Naive thymus-derived CD8-positive, alpha-beta T cell (primary cell): Measurements from ENCODE around the gene SPATA9. TPM values are rescaled to one million over a fixed set of nuclear protein-coding genes. Genes with fewer than 3 reads are reported as not detected.

Source experiments
- ATAC-seq, 2 donors: fragments of 150-1000 bp; cut with Tn5 transposase in 1 of 2; sonication (Bioruptor Pico), chemical (Tn5 transposase) in 1 of 2; 1 replicate in 1 of 2; 2 replicates in 1 of 2; pipeline ENCODE4 v1.10.0; 2021; ENCODE audit warnings: mild to moderate bottlenecking in 2 of 2, moderate library complexity in 2 of 2
- POLR2A ChIA-PET: fragments of 350-600 bp; sonication (Branson Sonifier 250); formaldehyde crosslinking; loops from one replicate; lab custom pipeline; 2021; ENCODE audit warnings: antibody characterized with exemption; lab: Charles Lee
- DNase-seq, 10 donors: peaks; one replicate each; pipeline versions ENCODE4 v3.0.0 to v3.0.0-alpha.2; 2020 to 2022
- H3K27ac Mint-ChIP-seq, 10 donors: one replicate each; pipeline ENCODE4 v1.8.0; 2020 to 2022; ENCODE audit warnings: mild to moderate bottlenecking in 10 of 10, mixed read lengths in 10 of 10, moderate library complexity in 4 of 10, inconsistent platforms in 1 of 10
- H3K27me3 Mint-ChIP-seq, 5 donors: one replicate each; pipeline ENCODE4 v1.8.0; 2021 to 2022; ENCODE audit warnings: mixed read lengths in 5 of 5
- H3K36me3 Mint-ChIP-seq, 3 donors: one replicate each; pipeline ENCODE4 v1.8.0; 2020 to 2022; ENCODE audit warnings: mixed read lengths in 3 of 3, mild to moderate bottlenecking in 2 of 3, inconsistent platforms in 1 of 3
- H3K4me1 Mint-ChIP-seq, 4 donors: one replicate each; pipeline ENCODE4 v1.8.0; 2021 to 2022; ENCODE audit warnings: mixed read lengths in 4 of 4
- H3K4me3 Mint-ChIP-seq, 10 donors: one replicate each; pipeline ENCODE4 v1.8.0; 2020 to 2022; ENCODE audit warnings: mild to moderate bottlenecking in 10 of 10, mixed read lengths in 10 of 10, moderate library complexity in 6 of 10, inconsistent platforms in 1 of 10
- H3K9me3 Mint-ChIP-seq, 9 donors: one replicate each; pipeline ENCODE4 v1.8.0; 2020 to 2022; ENCODE audit warnings: mixed read lengths in 9 of 9, mild to moderate bottlenecking in 3 of 9, inconsistent platforms in 1 of 9, moderate library complexity in 1 of 9
- polyA plus RNA-seq, 3 donors: library from polyadenylated mRNA; unstranded; fragments of 300-500 nt; fragmentation: Illumina TruSeq; gene quantifications; one replicate each; pipeline ENCODE4 v1.2.3, GENCODE V29; 2021
- total RNA-seq, 8 experiments: library from RNA in 2 of 8; stranded (reverse) in 2 of 8; gene quantifications; one replicate each; pipeline ENCODE4 v1.2.3 and lab custom pipeline; 2021 to 2026

The SPATA9 gene
- total and polyA plus RNA-seq, 5 experiments from 2014 or later = 0.28 to 0.46 TPM; not detected in 3

GRCh38 chr5:95697781-95698681 is 15.2 kb upstream of the SPATA9 start:
- H3K4me3 Mint-ChIP-seq = no peak overlapping the region
- ATAC-seq = no peak
- POLR2A ChIA-PET = no interaction called here
- no peak for DNase-seq
- H3K4me1 Mint-ChIP-seq = no peaks in the 10 kb centered on the region
- H3K9me3 Mint-ChIP-seq = no peaks in the 10 kb centered on the region
- peaks cover 7 to 14% (median 10%) of the 10 kb centered on the region in 5 donors for H3K27me3 Mint-ChIP-seq
- no peak overlapping the region for H3K27ac Mint-ChIP-seq
- H3K36me3 Mint-ChIP-seq = no peaks in the 10 kb centered on the region

- Mint-ChIP-seq H3K9me3 (peaks cover 0 to 8% (median 0%) of the 10 kb centered on the region in 9 donors), H3K36me3 (no peaks in the 10 kb centered on the region), H3K4me3 (no peak overlapping the region), H3K4me1 (no peaks in the 10 kb centered on the region), H3K27me3 (peaks cover 0 to 3% (median 0%) of the 10 kb centered on the region in 5 donors), H3K27ac (no peak overlapping the region)
- DNase-seq (no peak), ATAC-seq (no peak)
- POLR2A ChIA-PET = no interaction called here
Observed at GRCh38 chr5:95690333-95690732, 7.5 kb upstream of the SPATA9 start.

GRCh38 chr5:95689680-95690079 is 6.9 kb upstream of the SPATA9 start:
- no peak for DNase-seq
- Mint-ChIP-seq H3K4me3 (no peak overlapping the region), H3K4me1 (no peaks in the 10 kb centered on the region), H3K27ac (no peak overlapping the region), H3K9me3 (peaks cover 0 to 8% (median 0%) of the 10 kb centered on the region in 9 donors), H3K36me3 (no peaks in the 10 kb centered on the region), H3K27me3 (peaks cover 0 to 5% (median 2%) of the 10 kb centered on the region in 5 donors)
- ATAC-seq = no peak
- POLR2A ChIA-PET = no interaction called here

- POLR2A ChIA-PET = no interaction called here
- Mint-ChIP-seq H3K27me3 (peaks cover 6 to 11% (median 8%) of the 10 kb centered on the region in 5 donors), H3K27ac (no peak overlapping the region), H3K9me3 (peaks cover 0 to 8% (median 0%) of the 10 kb centered on the region in 9 donors), H3K4me1 (no peaks in the 10 kb centered on the region), H3K36me3 (no peaks in the 10 kb centered on the region), H3K4me3 (no peak overlapping the region)
- ATAC-seq = no peak
- DNase-seq = no peak
Observed at GRCh38 chr5:95686651-95687050, 3.9 kb upstream of the SPATA9 start.

GRCh38 chr5:95684361-95684760 is 1.6 kb upstream of the SPATA9 start:
- Mint-ChIP-seq H3K4me3 (no peak overlapping the region), H3K4me1 (no peaks in the 10 kb centered on the region), H3K36me3 (no peaks in the 10 kb centered on the region), H3K9me3 (peaks cover 0 to 4% (median 0%) of the 10 kb centered on the region in 9 donors), H3K27me3 (peaks cover 10 to 19% (median 13%) of the 10 kb centered on the region in 5 donors), H3K27ac (no peak overlapping the region)
- no peak for DNase-seq
- POLR2A ChIA-PET = no interaction called here
- no peak for ATAC-seq

- DNase-seq (no peak), ATAC-seq (no peak)
- H3K9me3 Mint-ChIP-seq = no peaks in the 10 kb centered on the region
- H3K4me1 Mint-ChIP-seq = no peaks in the 10 kb centered on the region
- H3K27ac Mint-ChIP-seq = no peak overlapping the region
- no peaks in the 10 kb centered on the region for H3K36me3 Mint-ChIP-seq
- H3K27me3 Mint-ChIP-seq = peaks cover 2 to 17% (median 8%) of the 10 kb centered on the region in 5 donors
- POLR2A ChIA-PET = no interaction called here
- H3K4me3 Mint-ChIP-seq = no peak overlapping the region
Observed at GRCh38 chr5:95673081-95673480, 9.7 kb downstream of the SPATA9 start.

GRCh38 chr5:95672641-95673040 is 10.2 kb downstream of the SPATA9 start:
- no peak overlapping the region for H3K4me3 Mint-ChIP-seq
- no peaks in the 10 kb centered on the region for H3K36me3 Mint-ChIP-seq
- peaks cover 2 to 17% (median 9%) of the 10 kb centered on the region in 5 donors for H3K27me3 Mint-ChIP-seq
- H3K9me3 Mint-ChIP-seq = no peaks in the 10 kb centered on the region
- no peak for ATAC-seq
- DNase-seq = no peak
- POLR2A ChIA-PET = no interaction called here
- H3K4me1 Mint-ChIP-seq = no peaks in the 10 kb centered on the region
- no peak overlapping the region for H3K27ac Mint-ChIP-seq

GRCh38 chr5:95671826-95672225 is 11.0 kb downstream of the SPATA9 start:
- Mint-ChIP-seq H3K4me1 (no peaks in the 10 kb centered on the region), H3K36me3 (no peaks in the 10 kb centered on the region)
- ATAC-seq = no peak

GRCh38 chr5:95670568-95670967 is 12.2 kb downstream of the SPATA9 start:
- Mint-ChIP-seq H3K27me3 (peaks cover 0 to 8% (median 2%) of the 10 kb centered on the region in 5 donors), H3K4me1 (no peaks in the 10 kb centered on the region), H3K4me3 (no peak overlapping the region), H3K9me3 (no peaks in the 10 kb centered on the region), H3K36me3 (no peaks in the 10 kb centered on the region), H3K27ac (no peak overlapping the region)
- POLR2A ChIA-PET = interaction anchor here (0.6 kb wide), 1 partner anchor 25 kb away, joined by 3 read pairs; no protein-coding TSS in a partner anchor
- DNase-seq = no peak
- ATAC-seq = no peak

More at GRCh38 chr5:95671826-95672225, 11.0 kb downstream of the SPATA9 start:
- H3K4me3 Mint-ChIP-seq = no peak overlapping the region
- peaks cover 0 to 15% (median 7%) of the 10 kb centered on the region in 5 donors for H3K27me3 Mint-ChIP-seq
- POLR2A ChIA-PET = no interaction called here
- no peak for DNase-seq
- H3K27ac Mint-ChIP-seq = no peak overlapping the region
- H3K9me3 Mint-ChIP-seq = no peaks in the 10 kb centered on the region

- no peaks in the 10 kb centered on the region for H3K4me1 Mint-ChIP-seq
- peaks cover 0 to 8% (median 2%) of the 10 kb centered on the region in 5 donors for H3K27me3 Mint-ChIP-seq
- POLR2A ChIA-PET = interaction anchor here (0.6 kb wide), 1 partner anchor 24 kb away, joined by 3 read pairs; no protein-coding TSS in a partner anchor
- ATAC-seq (no peak), DNase-seq (no peak)
- no peak overlapping the region for H3K4me3 Mint-ChIP-seq
- no peak overlapping the region for H3K27ac Mint-ChIP-seq
- no peaks in the 10 kb centered on the region for H3K9me3 Mint-ChIP-seq
- H3K36me3 Mint-ChIP-seq = no peaks in the 10 kb centered on the region
Observed at GRCh38 chr5:95669985-95670384, 12.8 kb downstream of the SPATA9 start.

GRCh38 chr5:95669540-95669939 is 13.3 kb downstream of the SPATA9 start:
- ATAC-seq (no peak), DNase-seq (no peak)
- POLR2A ChIA-PET = no interaction called here
- H3K9me3 Mint-ChIP-seq = no peaks in the 10 kb centered on the region
- H3K36me3 Mint-ChIP-seq = no peaks in the 10 kb centered on the region
- H3K4me1 Mint-ChIP-seq = no peaks in the 10 kb centered on the region
- H3K27me3 Mint-ChIP-seq = peaks cover 0 to 8% (median 2%) of the 10 kb centered on the region in 5 donors
- no peak overlapping the region for H3K27ac Mint-ChIP-seq
- no peak overlapping the region for H3K4me3 Mint-ChIP-seq

GRCh38 chr5:95668728-95669127 is 14.1 kb downstream of the SPATA9 start:
- no peak overlapping the region for H3K27ac Mint-ChIP-seq
- ATAC-seq (no peak), DNase-seq (no peak)
- no peak overlapping the region for H3K4me3 Mint-ChIP-seq
- H3K4me1 Mint-ChIP-seq = peaks cover 0 to 3% (median 0%) of the 10 kb centered on the region in 4 donors
- POLR2A ChIA-PET = interaction anchor here (0.6 kb wide), 1 partner anchor 10 kb away, joined by 3 read pairs; no protein-coding TSS in a partner anchor
- no peaks in the 10 kb centered on the region for H3K36me3 Mint-ChIP-seq
- H3K9me3 Mint-ChIP-seq = no peaks in the 10 kb centered on the region
- peaks cover 0 to 8% (median 2%) of the 10 kb centered on the region in 5 donors for H3K27me3 Mint-ChIP-seq

- ATAC-seq = no peak
- POLR2A ChIA-PET = no interaction called here
- H3K9me3 Mint-ChIP-seq = no peaks in the 10 kb centered on the region
- H3K27me3 Mint-ChIP-seq = peaks cover 0 to 8% (median 2%) of the 10 kb centered on the region in 5 donors
- H3K27ac Mint-ChIP-seq = no peak overlapping the region
- no peak for DNase-seq
- H3K4me3 Mint-ChIP-seq = no peak overlapping the region
- H3K4me1 Mint-ChIP-seq = peaks cover 0 to 3% (median 0%) of the 10 kb centered on the region in 4 donors
- H3K36me3 Mint-ChIP-seq = no peaks in the 10 kb centered on the region
Observed at GRCh38 chr5:95668216-95668615, 14.6 kb downstream of the SPATA9 start.
